H1 (cell line): ENCODE measurements around the gene KNOP1. TPM values are rescaled to one million over a fixed set of nuclear protein-coding genes. Genes with fewer than 3 reads are reported as not detected.

Experiments
- CTCF ChIA-PET: fragments of 300-600 bp; sonication (Branson Sonifier 250); formaldehyde crosslinking; loops from one replicate; lab custom pipeline; 2021; ENCODE audit not compliant: partially characterized antibody; lab: Charles Lee
- POLR2A ChIA-PET: fragments of 300-600 bp; sonication (Branson Sonifier 250); formaldehyde crosslinking; loops from one replicate; lab custom pipeline; 2021; ENCODE audit warnings: inconsistent platforms; ENCODE audit not compliant: partially characterized antibody; lab: Charles Lee
- DNase-seq, 2 experiments: peaks; one replicate each; pipeline versions ENCODE4 v3.0.0 to v3.0.0-alpha.2; 2010 to 2022; ENCODE audit warnings: low spot score in 2 of 2, low read depth in 1 of 2, mixed read lengths in 1 of 2
- FAIRE-seq: peaks from 2 replicates; lab custom pipeline; 2011; peaks lifted over from hg19 to GRCh38; lab: Jason Lieb, UNC
- H2AFZ ChIP-seq: 2 replicates; pipeline ENCODE4 v1.8.1; 2012; ENCODE audit warnings: low read length, inconsistent platforms
- H2AK5ac ChIP-seq: 2 replicates; pipeline ENCODE4 v1.6.1; 2013; ENCODE audit warnings: low read depth, low read length
- H2BK120ac ChIP-seq: replicated peaks from 2 replicates; pipeline ENCODE3; 2013; ENCODE audit warnings: low read depth, low read length, inconsistent platforms
- H2BK12ac ChIP-seq: 2 replicates; pipeline ENCODE4 v1.6.1; 2013; ENCODE audit warnings: low read depth, low read length
- H2BK15ac ChIP-seq: 2 replicates; pipeline ENCODE4 v1.6.1; 2013; ENCODE audit warnings: low read length
- H2BK20ac ChIP-seq: 2 replicates; pipeline ENCODE4 v1.6.1; 2013; ENCODE audit warnings: low read length
- H2BK5ac ChIP-seq: 2 replicates; pipeline ENCODE4 v1.6.1; 2013; ENCODE audit warnings: low read depth, low read length
- H3K14ac ChIP-seq: 2 replicates; pipeline ENCODE4 v1.6.1; 2013; ENCODE audit warnings: inconsistent platforms; ENCODE audit not compliant: insufficient read length
- H3K18ac ChIP-seq: 2 replicates; pipeline ENCODE4 v1.6.1; 2013; ENCODE audit warnings: low read length; ENCODE audit errors: extremely low read depth
- H3K23ac ChIP-seq: 2 replicates; pipeline ENCODE4 v1.6.1; 2013; ENCODE audit warnings: inconsistent platforms; ENCODE audit not compliant: insufficient read length
- H3K23me2 ChIP-seq: 2 replicates; pipeline ENCODE4 v1.6.1; 2013; ENCODE audit warnings: low read depth, low read length
- H3K27ac ChIP-seq: 2 replicates; pipeline ENCODE4 v1.6.1; 2011; ENCODE audit warnings: low read depth, low read length, inconsistent platforms
- H3K27me3 ChIP-seq, 4 experiments: replicated peaks in 1 of 4; 1 replicate in 1 of 4; 2 replicates in 3 of 4; pipeline versions ENCODE4 v1.6.1 to v1.8.1; 2011 to 2013; ENCODE audit warnings: low read length in 3 of 4, mild to moderate bottlenecking in 3 of 4, inconsistent platforms in 2 of 4, mixed read lengths in 2 of 4, moderate library complexity in 1 of 4; ENCODE audit not compliant: control insufficient read depth in 3 of 4, insufficient read depth in 3 of 4; ENCODE audit errors: extremely low read depth in 1 of 4
- H3K36me3 ChIP-seq, 4 experiments: 2 replicates each; pipeline versions ENCODE4 v1.6.1 to v1.8.1; 2011 to 2013; ENCODE audit warnings: mild to moderate bottlenecking in 4 of 4, low read length in 3 of 4, moderate library complexity in 2 of 4, control low read depth in 1 of 4, inconsistent platforms in 1 of 4; ENCODE audit not compliant: insufficient read depth in 4 of 4, control insufficient read depth in 2 of 4
- H3K4ac ChIP-seq: replicated peaks from 2 replicates; pipeline ENCODE3; 2013; ENCODE audit warnings: low read length, low read depth, mixed read lengths, inconsistent platforms; ENCODE audit not compliant: insufficient read length
- H3K4me1 ChIP-seq, 4 experiments: replicated peaks in 1 of 4; 1 replicate in 1 of 4; 2 replicates in 3 of 4; pipeline versions ENCODE4 v1.6.1 to v1.8.1; 2011 to 2013; ENCODE audit warnings: low read length in 3 of 4, inconsistent platforms in 2 of 4, mixed read lengths in 1 of 4; ENCODE audit not compliant: insufficient read depth in 4 of 4, control insufficient read depth in 3 of 4
- H3K4me2 ChIP-seq, 2 experiments: 2 replicates each; pipeline versions ENCODE4 v1.6.1 to v1.8.1; 2011 to 2013; ENCODE audit warnings: low read depth in 2 of 2, low read length in 2 of 2, control low read depth in 1 of 2, inconsistent platforms in 1 of 2, mild to moderate bottlenecking in 1 of 2; ENCODE audit not compliant: insufficient read depth in 1 of 2
- H3K4me3 ChIP-seq, 4 experiments: fragments of 200-600, 300-600 bp in 1 of 4; sonication (generic), shearing (Covaris generic), sonication (Bioruptor Twin) in 1 of 4; 2 replicates each; pipeline versions ENCODE4 v1.5.1 to v1.8.1; 2011 to 2016; ENCODE audit warnings: low read length in 4 of 4, low read depth in 3 of 4, control low read depth in 2 of 4, inconsistent platforms in 2 of 4, mild to moderate bottlenecking in 2 of 4, mixed read lengths in 1 of 4, moderate library complexity in 1 of 4; ENCODE audit not compliant: insufficient read depth in 2 of 4; ENCODE audit errors: extremely low read depth in 1 of 4
- H3K56ac ChIP-seq: replicated peaks from 2 replicates; pipeline ENCODE3; 2013; ENCODE audit warnings: low read depth, mild to moderate bottlenecking, mixed read lengths, low read length, inconsistent platforms; ENCODE audit not compliant: insufficient read length
- H3K79me1 ChIP-seq: 2 replicates; pipeline ENCODE4 v1.6.1; 2013; ENCODE audit warnings: low read depth, low read length, control low read depth
- H3K79me2 ChIP-seq, 2 experiments: 2 replicates each; pipeline versions ENCODE4 v1.6.1 to v1.8.1; 2012 to 2013; ENCODE audit warnings: low read length in 2 of 2, mild to moderate bottlenecking in 2 of 2, inconsistent platforms in 1 of 2; ENCODE audit not compliant: insufficient read depth in 2 of 2, control insufficient read depth in 1 of 2
- H3K9ac ChIP-seq, 4 experiments: replicated peaks in 1 of 4; 1 replicate in 1 of 4; 2 replicates in 3 of 4; pipeline versions ENCODE4 v1.6.1 to v1.8.1; 2011 to 2013; ENCODE audit warnings: low read depth in 3 of 4, low read length in 3 of 4, control low read depth in 2 of 4, mild to moderate bottlenecking in 2 of 4, moderate library complexity in 2 of 4, inconsistent platforms in 1 of 4; ENCODE audit errors: extremely low read depth in 1 of 4
- H3K9me3 ChIP-seq, 2 experiments: 2 replicates each; pipeline versions ENCODE4 v1.6.1 to v1.8.1; 2012 to 2013; ENCODE audit warnings: mild to moderate bottlenecking in 2 of 2, moderate library complexity in 2 of 2, control low read depth in 1 of 2, inconsistent platforms in 1 of 2, low read depth in 1 of 2, low read length in 1 of 2, mixed read lengths in 1 of 2; ENCODE audit not compliant: insufficient read depth in 2 of 2
- H4K20me1 ChIP-seq, 2 experiments: replicated peaks in 1 of 2; 2 replicates each; pipeline versions ENCODE3 to v1.8.1; 2011 to 2013; ENCODE audit warnings: inconsistent platforms in 2 of 2, low read length in 2 of 2, mild to moderate bottlenecking in 1 of 2; ENCODE audit not compliant: insufficient read depth in 2 of 2, control insufficient read depth in 1 of 2
- H4K5ac ChIP-seq: 2 replicates; pipeline ENCODE4 v1.6.1; 2013; ENCODE audit warnings: low read length, low read depth, mixed read lengths, inconsistent platforms; ENCODE audit not compliant: insufficient read length
- H4K8ac ChIP-seq: 2 replicates; pipeline ENCODE4 v1.8.0; 2013; ENCODE audit warnings: mild to moderate bottlenecking, moderate library complexity, low read length, inconsistent platforms; ENCODE audit not compliant: insufficient read depth; ENCODE audit errors: extremely low read depth
- H4K91ac ChIP-seq: replicated peaks from 2 replicates; pipeline ENCODE3; 2013; ENCODE audit warnings: low read length, mixed read lengths, inconsistent platforms; ENCODE audit not compliant: insufficient read length
- MAFK ChIP-seq: IDR thresholded peaks from 2 replicates; pipeline ENCODE4 v1.6.1; 2012; ENCODE audit warnings: low read depth, mild to moderate bottlenecking, improper control_type of control experiment, low read length
- WGBS, 2 experiments: shearing (Covaris generic) in 1 of 2; methylation state at CpG; one replicate each; pipeline versions ENCODE4 v1.1.6 to v1.1.7; 2013 to 2015; ENCODE audit warnings: low lambda C conversion rate in 2 of 2, mixed read lengths in 2 of 2, inconsistent platforms in 1 of 2, low coverage in 1 of 2, missing lambda C conversion rate in 1 of 2; ENCODE audit not compliant: insufficient replicate concordance in 2 of 2, insufficient coverage in 1 of 2, insufficient read length in 1 of 2; ENCODE audit errors: extremely low coverage in 1 of 2, missing lambda C conversion rate in 1 of 2; 5-methylcytosine and 5-hydroxymethylcytosine counted together
- polyA plus RNA-seq, 7 experiments: library from polyadenylated mRNA; depleted of rRNA in 3 of 7; stranded (reverse) in 5 of 7; unstranded in 2 of 7; fragments of >200 nt in 5 of 7; fragments of 200-250 nt in 2 of 7; gene quantifications; 1 replicate in 5 of 7; 2 replicates in 1 of 7; 4 replicates in 1 of 7; pipeline versions ENCODE4 v1.2.1 to v1.2.3, GENCODE V29; 2011 to 2013; ENCODE audit warnings: missing spikeins in 2 of 7, mixed read lengths in 2 of 7
- total RNA-seq: library from RNA; stranded (reverse); fragmentation: NEBNext Ultra II Directional; extraction: Animal tissue kit (Norgen Biotek cat#: 25700); gene quantifications from 2 replicates; pipeline ENCODE4 v1.2.1, GENCODE V29; 2021

Gene KNOP1
- total and polyA plus RNA-seq, 2 of the 8 experiments (the other 6 are each of a cell fraction or from before 2014, with no cell fraction given) = 21.6 to 87.9 TPM

DNA sequence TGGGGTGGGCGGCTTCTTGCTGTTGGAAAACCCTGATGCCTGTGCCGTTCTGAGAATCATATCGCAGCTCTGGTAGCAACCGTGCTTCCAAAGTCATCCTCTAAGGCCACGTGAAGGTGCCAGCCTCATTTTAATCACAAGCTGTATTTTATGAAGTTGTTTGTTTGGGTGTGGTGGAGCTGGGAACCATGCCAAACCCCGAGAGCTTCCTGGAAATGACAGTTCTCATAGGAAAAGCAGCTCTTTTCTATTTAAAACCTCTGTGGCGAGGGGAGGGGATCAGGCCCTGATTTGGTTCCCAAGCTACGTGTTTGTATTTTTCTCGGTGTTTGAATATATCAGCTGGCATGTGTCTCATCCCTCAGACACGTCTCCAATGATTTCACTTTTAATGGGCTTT lies 21.7 kb downstream of the KNOP1 start:
- peaks cover 3% of the 10 kb centered on the region; the same call in 1 of the 2 replicates for H3K79me1 ChIP-seq
- H3K79me2 ChIP-seq = no peaks in the 10 kb centered on the region; a peak in 1 of 4 replicates
- no peak overlapping the region for H2BK15ac ChIP-seq
- H3K4me1 ChIP-seq = no peaks in the 10 kb centered on the region
- no peak overlapping the region for H3K4me2 ChIP-seq
- no peak overlapping the region for H2BK5ac ChIP-seq
- no peak for FAIRE-seq
- H2BK20ac ChIP-seq = no peak overlapping the region
- H4K91ac ChIP-seq = no peak overlapping the region
- H3K23ac ChIP-seq = no peak overlapping the region
- H3K36me3 ChIP-seq = peaks cover 13 to 44% (median 27%) of the 10 kb centered on the region in 4 experiments
- H2BK12ac ChIP-seq = no peak overlapping the region
- no peak for TF ChIP-seq MAFK
- H4K20me1 ChIP-seq = no peaks in the 10 kb centered on the region
- no peak overlapping the region for H2AFZ ChIP-seq
- 90% methylated on average over 10 of the region's 10 CpGs; no CpG with 5 or more reads in 1 of the 2 experiments for WGBS, 2 experiments
- H4K8ac ChIP-seq = no peak overlapping the region
- CTCF ChIA-PET = interaction anchor here (0.7 to 1.5 kb wide), 9 partner anchors 9 to 306 kb away, joined by 3 to 8 read pairs (median 3); no protein-coding TSS in a partner anchor
- no peak overlapping the region for H3K14ac ChIP-seq
- POLR2A ChIA-PET = interaction anchor here (0.7 to 5.2 kb wide), 10 partner anchors 8 to 188 kb away, joined by 3 to 23 read pairs (median 4); partner anchors contain the start of gene GPRC5B
- no peak overlapping the region for H3K56ac ChIP-seq
- H3K9me3 ChIP-seq = peaks cover 6 to 17% of the 10 kb centered on the region in 2 experiments
- no peak overlapping the region for H3K4ac ChIP-seq
- H2BK120ac ChIP-seq = no peak overlapping the region
- no peak overlapping the region for H3K27ac ChIP-seq
- no peak overlapping the region for H3K9ac ChIP-seq
- H3K18ac ChIP-seq = no peak overlapping the region
- H4K5ac ChIP-seq = no peak overlapping the region
- no peak overlapping the region for H3K4me3 ChIP-seq
- DNase-seq = no peak
- no peaks in the 10 kb centered on the region for H3K23me2 ChIP-seq
- H2AK5ac ChIP-seq = no peak overlapping the region
- no peaks in the 10 kb centered on the region for H3K27me3 ChIP-seq
